ENCODE measurements around the gene ABTB1. TPM values are rescaled to one million over a fixed set of nuclear protein-coding genes. Genes with fewer than 3 reads are reported as not detected.

ABTB1 gene
- total and polyA plus RNA-seq, 9 of the 15 experiments (the other 6 are each of a cell fraction or from before 2014, with no cell fraction given) = 0.04 to 2.3 (median 0.55) TPM; not detected in 1

- no peak for TF ChIP-seq ZNF407 (IDR thresholded peaks at IDR 0.05; ENCODE audit: low read depth)
- TF ChIP-seq ZNF165 (CRISPR knock-in tag; IDR thresholded peaks at IDR 0.05; ENCODE audit: borderline replicate concordance) = no peak
- no peak for TF ChIP-seq TRIM28 (IDR thresholded peaks at IDR 0.05)
- no peak for TF ChIP-seq STAT5A (IDR thresholded peaks at IDR 0.05; ENCODE audit: borderline replicate concordance, low read length)
- no peak for TF ChIP-seq NFIX (CRISPR knock-in tag; IDR thresholded peaks at IDR 0.05; ENCODE audit: low read depth)
- TF ChIP-seq TAL1 (IDR thresholded peaks at IDR 0.05) = peak; percentile 63; the same call in 1 of the 2 replicates
- TF ChIP-seq PYGO2 (tag; IDR thresholded peaks at IDR 0.05) = no peak
- peak; percentile 85 for TF ChIP-seq CBFA2T3 (IDR thresholded peaks at IDR 0.05)
- TF ChIP-seq THRB (CRISPR knock-in tag; conservative IDR thresholded peaks at IDR 0.05) = no peak
- no peak for TF ChIP-seq MBD1 (CRISPR knock-in tag; IDR thresholded peaks at IDR 0.05)
- TF ChIP-seq SNRNP70 (optimal IDR thresholded peaks at IDR 0.05; ENCODE audit: low read depth, low read length) = no peak
- no peak for TF ChIP-seq ZNF780A (CRISPR knock-in tag; IDR thresholded peaks at IDR 0.05)
- peak in 1 of 2 experiments; percentile 7 for TF ChIP-seq E2F6 (IDR thresholded peaks at IDR 0.05; ENCODE audit: borderline replicate concordance in 1 of 2, extremely low read depth in 1 of 2, insufficient read depth in 1 of 2, insufficient read length in 1 of 2, low read depth in 1 of 2, low read length in 1 of 2, poor library complexity in 1 of 2, severe bottlenecking in 1 of 2)
- TF ChIP-seq ETV6 (IDR thresholded peaks at IDR 0.05; ENCODE audit: borderline replicate concordance in 1 of 2, low read depth in 2 of 2, low read length in 1 of 2) = no peak
- TF ChIP-seq ETV6 (CRISPR knock-in tag; IDR thresholded peaks at IDR 0.05; ENCODE audit: borderline replicate concordance) = no peak
- no peak for TF ChIP-seq TARDBP (IDR thresholded peaks at IDR 0.05)
- peak; percentile 28 to 58; a peak in 2 of 4 replicates for TF ChIP-seq KDM1A (IDR thresholded peaks at IDR 0.05)
Measured at GRCh38 chr3:127706785-127707351, 34.1 kb downstream of the ABTB1 start (continued).

Measured in K562 (cell line).